Coronary artery (tissue), 2 donors: Measurements from ENCODE around the gene MYL12A.

Experiments used
- DNase-seq: peaks from one replicate; pipeline ENCODE4 v3.0.0-alpha.2; 2017; ENCODE audit warnings: low spot score
- H3K27ac ChIP-seq, 2 donors: fragments of 200-600 bp; sonication (generic); one replicate each; pipeline ENCODE4 v1.5.1; 2016 to 2019
- H3K4me3 ChIP-seq: fragments of 200-600 bp; sonication (generic); 2 replicates; pipeline ENCODE4 v1.5.1; 2016; ENCODE audit warnings: mild to moderate bottlenecking, moderate library complexity
- TF ChIP-seq, protein P1 (sequence below): fragments of 200-600 bp; sonication (generic); IDR thresholded peaks from one replicate; pipeline ENCODE4 v1.5.1; 2019; ENCODE audit warnings: antibody characterized with exemption

Gene MYL12A

DNA sequence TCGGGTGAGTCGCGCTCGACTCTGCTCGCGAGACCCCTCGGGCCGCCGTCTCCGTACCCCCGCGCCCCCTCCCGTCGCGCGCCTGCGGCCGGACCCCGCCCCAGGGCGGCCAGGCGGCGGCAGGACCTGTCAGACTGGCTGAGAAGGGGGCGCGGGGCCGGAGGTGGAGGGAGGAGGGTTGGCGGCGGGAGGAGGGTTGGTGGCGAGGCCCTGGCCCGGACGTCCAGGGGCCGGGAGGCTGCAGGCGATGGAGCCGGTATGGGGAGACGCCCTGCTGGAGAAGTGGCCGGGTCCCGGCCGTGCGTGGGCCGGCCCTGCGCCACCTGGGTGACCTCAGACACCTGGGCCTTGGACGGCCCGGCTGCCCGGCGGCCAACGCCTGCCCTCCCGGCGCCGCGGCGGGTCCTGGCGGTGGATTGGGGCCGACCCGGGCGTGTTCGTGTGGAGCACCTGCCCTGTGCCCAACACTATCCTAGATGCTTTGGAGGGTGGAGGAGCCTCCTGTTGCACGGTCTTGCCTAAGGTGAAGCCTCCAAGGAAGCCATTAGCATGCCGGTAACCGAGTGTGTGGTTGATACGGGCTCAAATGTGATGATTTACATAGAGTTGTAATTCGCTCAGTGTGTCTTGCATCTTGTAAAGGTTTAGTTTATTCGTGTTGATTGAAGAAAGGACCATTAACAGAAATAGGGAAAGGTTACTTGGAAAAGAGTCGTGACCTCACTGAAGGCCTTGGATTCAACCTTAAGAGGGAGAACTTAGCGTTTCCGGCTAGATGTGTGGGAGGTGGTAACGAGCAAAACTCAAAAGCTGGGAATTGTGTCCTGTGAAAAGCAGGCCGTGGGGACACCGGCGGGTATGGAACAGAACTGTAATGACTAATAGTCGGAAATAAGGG lies 14.9 kb downstream of the MYL12A start:
- peak overlapping the region; percentile 94 to 99 for H3K27ac ChIP-seq
- DNase-seq: peak; percentile 78
- TF ChIP-seq, protein P1, sequence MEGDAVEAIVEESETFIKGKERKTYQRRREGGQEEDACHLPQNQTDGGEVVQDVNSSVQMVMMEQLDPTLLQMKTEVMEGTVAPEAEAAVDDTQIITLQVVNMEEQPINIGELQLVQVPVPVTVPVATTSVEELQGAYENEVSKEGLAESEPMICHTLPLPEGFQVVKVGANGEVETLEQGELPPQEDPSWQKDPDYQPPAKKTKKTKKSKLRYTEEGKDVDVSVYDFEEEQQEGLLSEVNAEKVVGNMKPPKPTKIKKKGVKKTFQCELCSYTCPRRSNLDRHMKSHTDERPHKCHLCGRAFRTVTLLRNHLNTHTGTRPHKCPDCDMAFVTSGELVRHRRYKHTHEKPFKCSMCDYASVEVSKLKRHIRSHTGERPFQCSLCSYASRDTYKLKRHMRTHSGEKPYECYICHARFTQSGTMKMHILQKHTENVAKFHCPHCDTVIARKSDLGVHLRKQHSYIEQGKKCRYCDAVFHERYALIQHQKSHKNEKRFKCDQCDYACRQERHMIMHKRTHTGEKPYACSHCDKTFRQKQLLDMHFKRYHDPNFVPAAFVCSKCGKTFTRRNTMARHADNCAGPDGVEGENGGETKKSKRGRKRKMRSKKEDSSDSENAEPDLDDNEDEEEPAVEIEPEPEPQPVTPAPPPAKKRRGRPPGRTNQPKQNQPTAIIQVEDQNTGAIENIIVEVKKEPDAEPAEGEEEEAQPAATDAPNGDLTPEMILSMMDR: no peak
- H3K4me3 ChIP-seq: peak overlapping the region; percentile 98

GRCh38 chr18:3263132-3263700 lies 15.6 kb downstream of the MYL12A start:
- H3K4me3 ChIP-seq: peak overlapping the region; percentile 98
- peak overlapping the region; percentile 94 to 99 for H3K27ac ChIP-seq
- no peak for DNase-seq
- TF ChIP-seq, protein P1: no peak

- peak overlapping the region; percentile 98 for H3K4me3 ChIP-seq
- TF ChIP-seq, protein P1: no peak
- no peak for DNase-seq
- H3K27ac ChIP-seq: no peak overlapping the region
These were observed 16.8 kb downstream of the MYL12A start for GRCh38 chr18:3264362-3264761.

GRCh38 chr18:3265564-3266033 lies 18.0 kb downstream of the MYL12A start:
- TF ChIP-seq, protein P1: no peak

DNA sequence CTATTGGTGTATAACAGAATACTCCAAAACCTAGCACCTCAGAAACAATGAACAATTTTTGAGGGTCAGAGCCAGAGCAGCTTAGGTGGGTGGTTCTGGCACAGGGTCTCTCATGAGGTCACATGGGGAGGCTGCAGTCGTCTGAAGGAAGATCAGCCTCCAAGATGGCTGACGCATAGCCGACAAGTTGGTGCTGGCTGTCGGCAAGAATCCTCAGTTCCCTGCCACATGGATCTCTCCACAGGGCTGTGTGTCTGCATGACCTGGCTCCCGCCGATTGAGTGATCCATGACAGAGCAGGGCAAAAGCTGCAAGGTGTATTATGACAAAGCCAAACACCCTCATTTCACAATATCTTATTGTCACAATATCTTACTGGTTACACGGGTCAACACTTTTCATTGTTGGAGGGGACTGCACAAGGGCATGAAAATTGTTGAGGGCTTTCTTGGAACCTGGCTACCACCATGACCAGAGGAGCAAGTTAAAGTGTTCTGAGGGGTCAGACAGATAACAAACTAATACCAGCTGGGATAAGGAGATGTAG lies 18.5 kb downstream of the MYL12A start:
- H3K27ac ChIP-seq: no peak overlapping the region
- peak overlapping the region; percentile 26 for H3K4me3 ChIP-seq
- TF ChIP-seq, protein P1: no peak
- DNase-seq: no peak

More at GRCh38 chr18:3265564-3266033, 18.0 kb downstream of the MYL12A start:
- DNase-seq: no peak
- Histone ChIP-seq H3K4me3 (peak overlapping the region; percentile 26), H3K27ac (no peak overlapping the region)

- H3K27ac ChIP-seq: no peak overlapping the region
- no peak overlapping the region for H3K4me3 ChIP-seq
- DNase-seq: no peak
- TF ChIP-seq, protein P1: no peak
These were observed 20.7 kb downstream of the MYL12A start for GRCh38 chr18:3268306-3268705.
